ENCODE measurements around the gene FAM209A.

- TF ChIP-seq EZH2 (IDR thresholded peaks at IDR 0.05; ENCODE audit: borderline replicate concordance, low read length): no peak
- TF ChIP-seq, protein P1, sequence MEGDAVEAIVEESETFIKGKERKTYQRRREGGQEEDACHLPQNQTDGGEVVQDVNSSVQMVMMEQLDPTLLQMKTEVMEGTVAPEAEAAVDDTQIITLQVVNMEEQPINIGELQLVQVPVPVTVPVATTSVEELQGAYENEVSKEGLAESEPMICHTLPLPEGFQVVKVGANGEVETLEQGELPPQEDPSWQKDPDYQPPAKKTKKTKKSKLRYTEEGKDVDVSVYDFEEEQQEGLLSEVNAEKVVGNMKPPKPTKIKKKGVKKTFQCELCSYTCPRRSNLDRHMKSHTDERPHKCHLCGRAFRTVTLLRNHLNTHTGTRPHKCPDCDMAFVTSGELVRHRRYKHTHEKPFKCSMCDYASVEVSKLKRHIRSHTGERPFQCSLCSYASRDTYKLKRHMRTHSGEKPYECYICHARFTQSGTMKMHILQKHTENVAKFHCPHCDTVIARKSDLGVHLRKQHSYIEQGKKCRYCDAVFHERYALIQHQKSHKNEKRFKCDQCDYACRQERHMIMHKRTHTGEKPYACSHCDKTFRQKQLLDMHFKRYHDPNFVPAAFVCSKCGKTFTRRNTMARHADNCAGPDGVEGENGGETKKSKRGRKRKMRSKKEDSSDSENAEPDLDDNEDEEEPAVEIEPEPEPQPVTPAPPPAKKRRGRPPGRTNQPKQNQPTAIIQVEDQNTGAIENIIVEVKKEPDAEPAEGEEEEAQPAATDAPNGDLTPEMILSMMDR (IDR thresholded peaks at IDR 0.05; ENCODE audit: low read length): no peak
These were observed 47.6 kb downstream of the FAM209A start for GRCh38 chr20:56572172-56572571.
